PC-9 (cell line): ENCODE results near the gene TBC1D22A.

Experiments used
- EZH2 ChIP-seq: fragments of 200-600 bp; sonication (generic); IDR thresholded peaks from 2 replicates; pipeline ENCODE4 v1.8.0; 2017; ENCODE audit warnings: antibody characterized with exemption, low read depth
- TF ChIP-seq, protein P1 (sequence below): fragments of 200-600 bp; sonication (generic); conservative IDR thresholded peaks from 2 replicates; pipeline ENCODE4 v1.6.1; 2017; ENCODE audit warnings: mixed run types, antibody characterized with exemption, mild to moderate bottlenecking, moderate library complexity

- no peak for TF ChIP-seq EZH2
- TF ChIP-seq, protein P1, sequence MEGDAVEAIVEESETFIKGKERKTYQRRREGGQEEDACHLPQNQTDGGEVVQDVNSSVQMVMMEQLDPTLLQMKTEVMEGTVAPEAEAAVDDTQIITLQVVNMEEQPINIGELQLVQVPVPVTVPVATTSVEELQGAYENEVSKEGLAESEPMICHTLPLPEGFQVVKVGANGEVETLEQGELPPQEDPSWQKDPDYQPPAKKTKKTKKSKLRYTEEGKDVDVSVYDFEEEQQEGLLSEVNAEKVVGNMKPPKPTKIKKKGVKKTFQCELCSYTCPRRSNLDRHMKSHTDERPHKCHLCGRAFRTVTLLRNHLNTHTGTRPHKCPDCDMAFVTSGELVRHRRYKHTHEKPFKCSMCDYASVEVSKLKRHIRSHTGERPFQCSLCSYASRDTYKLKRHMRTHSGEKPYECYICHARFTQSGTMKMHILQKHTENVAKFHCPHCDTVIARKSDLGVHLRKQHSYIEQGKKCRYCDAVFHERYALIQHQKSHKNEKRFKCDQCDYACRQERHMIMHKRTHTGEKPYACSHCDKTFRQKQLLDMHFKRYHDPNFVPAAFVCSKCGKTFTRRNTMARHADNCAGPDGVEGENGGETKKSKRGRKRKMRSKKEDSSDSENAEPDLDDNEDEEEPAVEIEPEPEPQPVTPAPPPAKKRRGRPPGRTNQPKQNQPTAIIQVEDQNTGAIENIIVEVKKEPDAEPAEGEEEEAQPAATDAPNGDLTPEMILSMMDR = no peak
Observed at GRCh38 chr22:46794491-46794890, 32.0 kb downstream of the TBC1D22A start.
